Left lobe of liver (tissue), 2 donors: ENCODE measurements around the gene GPX4. TPM values are rescaled to one million over a fixed set of nuclear protein-coding genes. Genes with fewer than 3 reads are reported as not detected.
A peak's percentile ranks its signal among the peaks of the same experiment; 100 is the strongest.

Source experiments
- ATAC-seq: fragments of 200-7000 bp; cut with Tn5 transposase; one replicate; pipeline ENCODE4 v1.9.1; 2020; ENCODE audit warnings: mild to moderate bottlenecking, moderate library complexity
- DNase-seq: peaks from one replicate; pipeline ENCODE4 v3.0.0-alpha.2; 2020; ENCODE audit warnings: low spot score
- total RNA-seq: library from RNA; stranded (reverse); gene quantifications from one replicate; pipeline ENCODE4 v1.2.1, GENCODE V29; 2021
- donor health status: DM: no; HTN: no; CAD: no; lungs with moderate emphysema.
- donor health status: DM: no; HTN: yes; CAD: no.

The GPX4 gene
- total RNA-seq, 1 donor from 2014 or later: 247 TPM

- no peak for ATAC-seq
- no peak for DNase-seq
Measured at GRCh38 chr19:1146858-1147780, 43.3 kb downstream of the GPX4 start.

GRCh38 chr19:1147934-1148549 lies 44.2 kb downstream of the GPX4 start:
- DNase-seq (no peak), ATAC-seq (no peak)

DNA sequence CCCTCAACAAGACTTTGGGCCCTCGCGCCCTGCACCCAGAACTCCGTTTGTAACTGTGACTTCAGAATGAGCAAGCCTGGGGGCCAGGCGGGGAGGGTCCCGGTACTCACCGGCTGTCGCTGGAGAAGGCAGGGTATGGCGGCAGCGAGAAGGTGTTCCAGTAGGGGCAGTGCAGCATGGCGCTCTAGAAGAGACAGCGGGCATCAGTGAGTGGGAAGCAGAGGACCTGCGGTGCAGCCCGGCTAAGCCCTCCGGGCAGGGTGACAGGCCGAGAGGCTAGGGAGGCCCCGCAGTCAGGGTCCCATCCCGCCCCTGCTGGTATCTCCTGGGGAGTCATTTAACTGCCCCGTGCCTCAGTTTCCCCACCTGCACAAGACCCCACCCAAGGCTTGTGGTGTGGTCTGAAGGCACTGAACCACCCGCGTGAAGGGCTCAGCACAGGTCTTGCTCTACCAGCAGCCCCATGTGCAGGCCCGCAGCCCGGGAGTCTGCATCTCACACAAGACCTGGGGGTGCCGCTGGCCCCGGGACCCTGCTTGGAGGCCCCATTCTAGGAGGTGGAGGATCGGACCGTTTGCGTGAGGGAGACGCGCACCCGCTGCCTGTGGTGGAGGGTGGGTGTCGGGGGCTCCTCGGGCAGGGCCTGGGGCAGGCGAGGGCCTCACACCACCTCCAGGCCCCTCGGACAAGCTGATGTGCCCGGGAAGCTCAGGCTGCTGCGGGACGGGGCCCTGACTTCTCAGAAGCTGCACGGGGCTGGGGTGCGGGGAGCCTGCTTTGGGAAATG lies 45.7 kb downstream of the GPX4 start:
- no peak for ATAC-seq

DNA sequence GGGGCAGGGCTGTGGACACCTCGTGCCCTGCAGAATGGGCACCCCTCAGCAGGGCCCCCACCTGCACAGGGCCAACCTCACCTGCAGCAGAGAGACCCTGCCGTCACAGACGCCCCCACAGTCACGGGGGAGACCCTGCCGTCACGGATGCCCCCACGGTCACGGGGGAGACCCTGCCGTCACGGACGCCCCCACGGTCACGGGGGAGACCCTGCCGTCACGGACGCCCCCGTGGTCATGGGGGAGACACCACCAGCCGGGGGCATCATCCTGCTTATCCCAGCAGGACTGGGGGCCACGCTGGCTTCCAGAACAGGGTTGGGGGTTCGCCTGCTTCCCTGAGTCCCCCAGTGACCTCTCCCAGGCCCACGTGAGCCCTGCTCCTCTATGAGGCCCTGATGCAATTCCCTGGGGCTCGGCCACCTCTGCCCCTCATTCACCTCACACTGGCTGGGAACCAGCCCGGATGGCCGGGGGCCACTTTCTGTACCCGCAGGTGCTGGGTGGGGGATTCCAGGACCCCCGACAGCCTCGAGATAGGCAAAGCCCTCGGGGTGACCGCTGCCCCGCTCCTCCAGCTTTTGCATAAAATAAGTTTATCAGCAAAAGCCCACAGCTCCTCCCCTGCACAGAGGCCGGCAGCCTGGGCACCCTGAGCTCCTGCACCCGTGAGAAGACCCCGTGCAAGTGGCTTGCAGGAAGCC lies 46.7 kb downstream of the GPX4 start:
- DNase-seq (no peak), ATAC-seq (no peak)

More for the DNA sequence above, 45.7 kb downstream of the GPX4 start:
- DNase-seq: no peak

DNA sequence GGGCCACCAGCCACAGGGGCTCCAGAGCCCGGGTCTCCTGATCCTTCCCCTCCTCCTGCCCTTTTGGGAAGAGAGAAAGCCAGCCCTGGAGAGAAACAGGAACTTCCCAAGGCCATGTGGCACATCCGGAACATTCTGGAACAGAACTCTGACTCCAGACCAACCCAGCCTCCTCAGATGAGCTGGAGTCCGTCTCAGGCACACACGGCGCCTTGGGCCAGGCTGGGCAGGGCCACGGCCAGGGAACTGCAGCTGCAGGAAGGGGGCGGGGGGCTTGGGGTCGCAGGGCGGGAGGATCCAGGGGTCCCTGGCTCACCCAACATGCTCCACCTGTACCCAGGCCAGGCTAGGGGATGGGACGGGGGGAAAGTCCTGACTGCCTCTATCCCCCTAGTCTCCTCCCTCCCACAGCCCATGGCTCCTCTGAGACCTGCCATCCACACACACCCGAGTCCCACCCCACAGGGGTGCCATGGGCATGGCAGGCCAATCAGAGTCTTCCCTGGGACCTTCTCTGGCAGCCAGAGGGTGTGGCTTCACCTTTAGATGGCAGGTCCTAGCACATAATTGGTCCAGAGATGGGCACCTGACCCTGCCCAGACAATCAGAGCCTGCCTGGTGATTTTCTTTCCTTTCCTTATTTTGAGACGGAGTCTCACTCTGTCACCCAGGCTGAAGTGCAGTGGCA lies 47.4 kb downstream of the GPX4 start:
- DNase-seq (no peak), ATAC-seq (no peak)

DNA sequence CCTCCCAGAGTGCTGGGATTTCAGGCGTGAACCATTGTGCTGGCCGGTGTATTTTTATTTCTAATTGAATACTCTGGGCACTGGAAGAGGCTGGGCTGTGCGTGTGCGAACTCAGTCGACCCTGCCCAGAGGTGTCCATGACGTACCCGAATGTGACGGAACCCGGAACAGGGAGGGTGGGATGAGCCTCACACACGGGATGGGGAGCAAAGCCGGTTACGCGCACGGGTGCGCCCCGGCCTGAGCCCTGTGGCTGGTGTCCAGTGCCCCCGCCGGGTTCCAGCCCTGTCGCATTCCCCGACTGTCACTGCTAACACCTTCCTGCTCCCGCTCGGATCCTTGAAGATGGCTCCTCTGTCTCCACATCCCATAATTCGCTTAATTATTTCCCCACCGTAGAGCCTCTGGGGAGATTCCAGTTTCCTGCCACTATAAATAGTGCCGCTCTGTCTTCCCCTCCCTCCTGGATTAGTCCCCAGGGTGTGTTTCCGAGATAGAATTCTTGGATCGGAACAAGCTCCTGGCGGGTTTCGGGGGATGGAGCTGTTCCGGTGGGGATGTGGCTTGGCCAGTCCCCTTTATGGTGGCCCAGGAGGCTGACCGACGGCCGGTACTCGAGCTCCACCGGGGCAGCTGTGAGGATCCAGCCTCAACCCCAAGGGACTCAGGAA lies 48.3 kb downstream of the GPX4 start:
- DNase-seq: no peak
- ATAC-seq: no peak

DNA sequence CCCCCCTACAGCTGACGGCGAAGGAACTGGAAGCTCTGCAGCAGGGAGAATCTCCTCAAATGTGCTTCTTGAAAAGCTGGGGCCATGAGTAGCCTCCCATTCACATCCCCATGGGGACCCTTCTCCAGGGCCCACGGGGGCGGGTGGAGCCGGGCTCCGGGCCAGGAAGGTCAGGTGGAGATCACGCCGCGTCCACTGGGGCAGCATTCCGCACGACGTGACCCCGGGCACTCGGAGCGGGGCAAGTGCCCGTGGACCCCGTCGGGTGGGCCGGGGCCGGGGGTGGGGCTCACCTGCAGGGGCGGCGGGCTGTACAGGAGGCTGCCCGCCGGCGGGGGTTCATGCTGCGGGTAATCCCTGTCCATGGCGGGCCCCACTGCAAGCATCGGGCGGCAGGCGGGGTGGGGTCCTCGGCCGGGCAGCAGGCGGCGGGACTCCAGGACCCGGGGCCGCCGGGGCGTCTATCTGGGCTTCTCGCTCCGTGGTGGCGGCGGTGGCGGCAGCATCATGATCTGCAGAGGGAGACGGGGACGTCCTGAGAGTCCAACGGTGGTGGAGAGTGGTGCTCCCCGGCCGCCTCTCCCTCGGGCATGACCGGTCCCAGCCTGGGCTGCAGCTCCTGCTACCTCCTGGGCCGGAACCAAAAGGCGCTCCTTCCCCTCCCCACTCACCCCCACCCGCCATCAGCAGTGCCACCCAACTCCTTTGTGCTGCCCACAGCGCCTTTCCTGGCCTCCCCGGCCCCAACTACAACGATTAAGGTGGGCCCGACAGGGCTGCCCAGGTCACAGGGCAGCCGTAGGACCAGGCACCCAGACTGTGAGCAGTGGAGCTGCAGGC lies 50.3 kb downstream of the GPX4 start:
- ATAC-seq: peak; percentile 2
- no peak for DNase-seq

GRCh38 chr19:1154731-1155351 lies 51.0 kb downstream of the GPX4 start:
- peak; percentile 95 for DNase-seq
- ATAC-seq: peak; percentile 83

DNA sequence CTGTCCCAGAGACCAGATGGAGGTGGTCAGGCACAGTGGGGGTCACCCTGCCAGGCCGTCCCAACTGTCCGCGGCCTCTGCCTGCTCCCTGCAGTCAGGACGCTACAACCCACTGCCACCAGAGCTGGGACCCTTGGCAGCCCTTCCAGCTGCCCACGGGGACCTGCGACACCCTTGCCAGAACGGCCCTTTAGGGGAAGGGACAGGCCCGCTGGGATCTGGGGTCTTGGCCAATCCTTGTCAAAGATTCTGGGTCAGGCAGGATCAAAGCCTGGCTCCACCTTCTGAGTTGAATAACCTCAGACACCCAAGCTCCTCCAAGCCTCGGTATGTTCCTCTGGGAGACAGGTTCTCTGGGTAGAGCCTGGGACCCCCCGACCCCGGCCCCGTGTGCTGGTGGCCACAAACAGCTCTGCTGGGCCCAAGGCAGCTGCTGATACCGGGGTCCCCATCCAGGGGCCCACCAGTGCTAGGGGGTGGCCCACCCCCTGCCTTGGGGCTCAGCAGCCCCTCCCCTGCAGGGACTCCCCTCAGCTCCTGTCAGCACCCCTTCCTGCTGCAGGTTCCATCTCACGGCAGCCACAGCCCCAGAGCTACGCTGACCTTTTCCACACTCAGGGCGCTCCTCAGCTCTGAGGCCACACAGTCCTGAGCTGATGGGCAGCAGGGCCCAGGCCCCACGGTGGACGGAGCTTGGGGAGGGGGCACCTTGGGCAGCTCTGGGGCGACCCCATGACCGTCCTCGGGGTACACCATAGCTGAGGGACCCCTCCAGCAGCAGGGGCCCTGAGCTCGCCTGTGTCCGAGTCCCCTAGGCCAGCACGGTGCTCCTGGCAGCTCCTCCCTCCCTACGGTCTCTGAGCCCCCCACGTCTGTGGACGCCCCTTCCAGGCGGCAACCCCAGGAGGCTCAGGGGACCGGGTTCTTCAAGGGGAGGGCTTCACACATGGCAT lies 51.8 kb downstream of the GPX4 start:
- ATAC-seq: peak; percentile 67
- no peak for DNase-seq

Other genes with a start within 250 kb of the GPX4 start
- gene CFD, start 244.3 kb upstream of the GPX4 start, total RNA-seq: 6.1 TPM
- 36.3 TPM for gene MED16, start 210.8 kb upstream of the GPX4 start, total RNA-seq
- not detected for gene RNU6-9, start 210.5 kb upstream of the GPX4 start, total RNA-seq
- 20.9 TPM for gene R3HDM4, start 190.8 kb upstream of the GPX4 start, total RNA-seq
- gene KISS1R, start 186.7 kb upstream of the GPX4 start, total RNA-seq: not detected
- 3.6 TPM for gene ARID3A, start 178.0 kb upstream of the GPX4 start, total RNA-seq
- 34.7 TPM for gene WDR18, start 119.6 kb upstream of the GPX4 start, total RNA-seq
- not detected for gene GRIN3B, start 103.6 kb upstream of the GPX4 start, total RNA-seq
- 117 TPM for gene TMEM259, start 82.9 kb upstream of the GPX4 start, total RNA-seq
- not detected for gene RNU6-2, start 82.5 kb upstream of the GPX4 start, total RNA-seq
- 23.2 TPM for gene CNN2, start 77.4 kb upstream of the GPX4 start, total RNA-seq
- gene ABCA7, start 63.9 kb upstream of the GPX4 start, total RNA-seq: 10.4 TPM
- 5.1 TPM for gene ARHGAP45, start 36.8 kb upstream of the GPX4 start, total RNA-seq
- gene POLR2E, start 8.6 kb upstream of the GPX4 start, total RNA-seq: 143 TPM
- 22.6 TPM for gene SBNO2, start 70.3 kb downstream of the GPX4 start, total RNA-seq
- 33.1 TPM for gene STK11, start 101.8 kb downstream of the GPX4 start, total RNA-seq
- 0.38 TPM for gene CBARP, start 134.0 kb downstream of the GPX4 start, total RNA-seq
- 282 TPM for gene ATP5F1D, start 137.8 kb downstream of the GPX4 start, total RNA-seq
- 51.7 TPM for gene MIDN, start 144.6 kb downstream of the GPX4 start, total RNA-seq
- gene CIRBP, start 165.3 kb downstream of the GPX4 start, total RNA-seq: 125 TPM
- 48.0 TPM for gene FAM174C, start 171.5 kb downstream of the GPX4 start, total RNA-seq
- 8.6 TPM for gene EFNA2, start 181.9 kb downstream of the GPX4 start, total RNA-seq